GM21786 (cell line): ENCODE measurements around the gene LDLRAD4.
A peak's percentile ranks its signal among the peaks of the same experiment; 100 is the strongest.

Source experiments
- ATAC-seq: cut with Tn5 transposase; IDR thresholded peaks from one replicate; pipeline ENCODE4 v1.9.1; 2021; ENCODE audit not compliant: unreplicated experiment

The LDLRAD4 gene

GRCh38 chr18:13577781-13578180 is 359.2 kb downstream of the LDLRAD4 start:
- ATAC-seq = no peak

DNA sequence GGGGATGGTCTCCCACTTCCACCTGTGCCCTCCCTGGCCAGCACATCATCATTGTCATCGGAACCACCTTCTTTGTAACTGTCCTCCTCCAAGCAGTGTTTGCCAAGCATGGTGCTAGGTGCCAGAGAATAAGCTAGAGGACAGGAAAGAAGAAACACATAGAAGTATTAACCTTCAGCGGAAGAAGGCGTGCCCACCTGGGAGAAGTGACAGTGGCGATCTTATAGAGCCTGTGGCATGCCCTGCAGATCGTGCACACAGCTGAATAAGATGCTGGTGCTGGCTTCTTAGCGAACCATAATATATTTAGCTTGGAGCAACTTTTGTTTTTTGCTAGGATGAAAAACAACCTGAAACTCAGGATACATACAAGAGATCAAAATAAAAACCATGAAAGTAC is 359.8 kb downstream of the LDLRAD4 start:
- no peak for ATAC-seq

- no peak for ATAC-seq
Observed at GRCh38 chr18:13579874-13580273, 361.3 kb downstream of the LDLRAD4 start.

GRCh38 chr18:13580351-13580750 is 361.8 kb downstream of the LDLRAD4 start:
- no peak for ATAC-seq

DNA sequence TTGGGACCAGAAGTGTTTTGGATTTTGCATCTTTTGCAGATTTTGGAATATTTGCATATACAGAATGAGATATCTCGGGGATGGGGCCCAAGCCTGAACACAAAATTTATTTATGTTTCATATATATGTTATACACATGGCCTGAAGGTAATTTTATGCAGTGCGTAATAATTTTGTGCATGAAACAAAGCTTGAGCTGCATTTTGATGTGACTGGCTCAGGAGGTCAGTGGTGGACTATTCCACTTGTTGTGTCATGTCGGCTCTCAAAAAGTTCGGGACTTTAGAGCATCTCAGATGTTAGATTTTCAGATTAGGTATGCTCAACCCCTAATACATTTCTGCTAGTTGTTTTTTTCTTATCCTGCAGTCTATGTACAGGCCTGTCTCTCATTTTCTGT is 362.4 kb downstream of the LDLRAD4 start:
- no peak for ATAC-seq

GRCh38 chr18:13581496-13582177 is 363.1 kb downstream of the LDLRAD4 start:
- no peak for ATAC-seq

DNA sequence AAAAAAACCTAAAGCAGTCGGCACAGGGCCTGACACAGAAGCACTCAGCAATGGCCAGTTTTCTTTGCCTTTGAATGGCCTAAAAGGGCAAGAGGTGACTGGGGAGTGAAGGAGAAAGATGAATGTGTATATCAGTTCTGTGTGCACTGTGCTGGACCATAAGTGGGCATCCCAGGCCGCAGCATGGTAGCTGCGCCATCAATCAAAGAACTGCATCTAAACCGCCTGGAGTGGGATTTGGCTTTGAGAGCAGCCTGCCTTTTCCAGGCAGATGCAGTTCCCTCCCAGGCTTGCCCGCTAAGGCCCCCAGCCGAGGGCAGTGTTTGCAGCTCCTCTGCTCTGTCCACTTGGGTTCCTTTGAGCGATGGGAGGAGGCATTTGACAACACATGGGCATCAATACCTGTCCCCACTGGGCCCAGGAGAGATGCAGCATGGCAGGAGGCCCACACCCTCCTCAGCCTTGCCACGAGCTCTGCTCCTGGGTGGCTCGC is 363.7 kb downstream of the LDLRAD4 start:
- ATAC-seq = no peak

DNA sequence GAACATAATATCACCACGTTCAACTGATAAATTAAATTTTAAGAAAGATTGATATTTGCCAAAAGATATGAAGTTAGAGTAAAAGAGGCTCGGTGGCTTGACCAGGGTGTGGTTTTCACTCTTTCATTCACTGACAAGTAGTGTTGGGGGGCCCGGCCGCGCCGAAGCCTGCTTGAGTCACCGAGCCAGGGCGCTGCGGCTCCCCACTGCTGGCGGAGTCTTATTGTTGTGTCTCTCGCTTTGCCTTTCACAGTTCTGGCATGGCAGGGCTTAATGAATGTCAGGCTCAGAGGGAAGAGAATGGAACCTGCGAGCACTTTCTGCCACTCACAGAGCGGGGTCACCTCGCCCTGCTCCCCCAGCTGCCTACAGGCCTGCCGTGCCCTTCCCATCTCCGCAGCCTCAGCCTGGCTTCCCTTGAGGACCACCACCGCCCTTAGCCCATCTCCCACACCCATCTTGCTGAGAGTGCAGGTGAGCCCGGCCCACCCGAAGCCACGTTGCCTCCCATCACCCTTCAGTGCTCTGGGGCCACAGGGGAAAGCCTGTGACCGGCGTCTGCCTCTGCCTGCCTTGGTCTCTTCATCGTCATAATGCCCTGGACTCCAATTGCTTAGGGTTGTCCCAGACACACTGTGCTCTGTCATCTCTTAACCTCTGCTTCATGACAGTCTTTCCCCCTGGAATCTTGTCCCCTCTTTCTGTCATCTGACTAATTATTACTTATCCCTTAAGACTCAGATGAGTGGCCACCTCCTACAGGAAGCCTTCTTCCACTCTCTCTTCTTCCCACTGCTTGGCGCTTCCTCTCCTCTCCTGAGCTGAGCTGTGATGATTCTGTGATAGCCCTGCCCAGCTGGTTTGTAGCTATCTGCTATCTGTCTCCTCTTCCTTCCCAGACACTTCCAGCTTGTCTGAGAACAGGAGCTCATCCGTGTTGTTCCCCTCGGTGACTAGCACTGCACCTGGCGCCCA is 365.3 kb downstream of the LDLRAD4 start:
- no peak for ATAC-seq

GRCh38 chr18:13584825-13585224 is 366.3 kb downstream of the LDLRAD4 start:
- no peak for ATAC-seq

GRCh38 chr18:13585379-13586153 is 367.0 kb downstream of the LDLRAD4 start:
- peak; percentile 37 for ATAC-seq

DNA sequence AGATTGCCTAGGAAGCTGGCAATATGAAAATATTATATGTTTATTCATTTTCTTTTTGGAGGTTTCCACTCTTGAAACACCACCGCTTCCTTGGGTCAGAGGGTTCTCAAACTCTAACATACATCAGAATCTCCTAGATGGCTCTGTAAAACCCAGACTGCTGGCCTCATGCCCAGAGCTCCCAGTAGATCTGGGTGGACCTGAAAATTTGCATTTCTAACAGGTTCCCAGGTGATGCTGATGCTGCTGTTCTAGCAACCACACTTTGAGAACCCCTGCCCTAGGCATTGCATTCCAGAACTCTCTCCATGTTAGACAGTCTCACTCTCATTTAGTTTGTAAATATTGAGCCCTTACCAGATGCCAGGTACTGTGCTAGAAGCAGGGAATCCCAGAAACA is 368.4 kb downstream of the LDLRAD4 start:
- no peak for ATAC-seq

GRCh38 chr18:13587477-13587876 is 368.9 kb downstream of the LDLRAD4 start:
- no peak for ATAC-seq

DNA sequence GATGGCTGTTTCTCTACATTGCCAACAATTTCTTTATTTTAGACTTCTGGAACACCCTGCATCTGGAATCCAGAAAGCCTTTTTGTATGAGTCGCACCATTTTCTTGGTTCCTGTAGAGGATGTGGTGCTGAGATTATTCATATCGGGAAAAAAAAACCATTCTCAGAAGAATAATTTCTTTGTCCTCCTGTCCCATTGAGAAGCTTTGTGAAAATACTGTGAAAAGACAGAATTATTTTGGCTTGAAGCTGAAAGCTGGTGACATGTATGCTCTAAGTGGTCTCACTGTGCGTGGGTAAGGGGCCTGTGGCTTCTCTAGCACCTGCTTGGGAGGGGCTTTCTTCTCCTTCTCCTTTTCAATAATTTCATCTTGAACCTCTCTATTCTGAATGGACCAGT is 369.4 kb downstream of the LDLRAD4 start:
- ATAC-seq = no peak

GRCh38 chr18:13589316-13589715 is 370.8 kb downstream of the LDLRAD4 start:
- no peak for ATAC-seq

GRCh38 chr18:13589943-13590342 is 371.4 kb downstream of the LDLRAD4 start:
- ATAC-seq = no peak

GRCh38 chr18:13592246-13592645 is 373.7 kb downstream of the LDLRAD4 start:
- no peak for ATAC-seq

DNA sequence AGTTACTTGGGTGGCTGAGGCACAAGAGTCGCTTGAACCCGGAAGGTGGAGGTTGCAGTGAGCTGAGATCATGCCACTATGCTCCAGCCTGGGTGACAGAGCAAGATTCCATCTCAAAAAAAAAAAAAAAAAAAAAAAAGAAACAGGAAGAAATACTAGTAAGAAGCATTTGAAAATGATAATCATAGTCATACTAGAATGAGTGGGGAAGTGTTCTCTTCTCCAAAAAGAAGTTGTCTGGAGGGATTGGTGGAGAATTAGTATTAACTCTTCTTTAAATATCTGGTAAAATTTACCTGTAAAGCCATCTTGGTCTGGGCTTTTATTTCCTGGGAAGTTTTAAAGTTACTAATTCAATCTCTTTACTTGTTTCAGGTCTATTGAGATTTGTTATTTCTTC is 376.0 kb downstream of the LDLRAD4 start:
- ATAC-seq = no peak

DNA sequence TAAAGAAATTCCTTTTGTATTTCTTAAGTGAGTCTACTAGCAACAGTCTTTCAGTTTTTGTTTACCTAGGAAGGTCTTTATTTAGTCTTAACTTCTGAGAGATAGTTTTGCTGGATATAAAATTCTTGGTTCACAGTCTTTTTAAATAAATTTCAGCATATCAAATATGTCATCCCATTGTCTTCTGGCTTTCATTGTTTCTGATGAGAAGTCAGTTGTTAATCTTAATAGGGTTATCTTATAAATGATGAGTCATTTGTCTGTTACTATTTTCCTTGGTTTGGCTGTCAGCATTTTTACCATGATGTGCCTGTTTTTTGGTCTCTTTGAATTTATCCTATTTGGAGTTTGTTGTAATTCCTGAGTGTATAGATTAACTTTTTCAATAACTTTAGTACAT is 378.5 kb downstream of the LDLRAD4 start:
- no peak for ATAC-seq

DNA sequence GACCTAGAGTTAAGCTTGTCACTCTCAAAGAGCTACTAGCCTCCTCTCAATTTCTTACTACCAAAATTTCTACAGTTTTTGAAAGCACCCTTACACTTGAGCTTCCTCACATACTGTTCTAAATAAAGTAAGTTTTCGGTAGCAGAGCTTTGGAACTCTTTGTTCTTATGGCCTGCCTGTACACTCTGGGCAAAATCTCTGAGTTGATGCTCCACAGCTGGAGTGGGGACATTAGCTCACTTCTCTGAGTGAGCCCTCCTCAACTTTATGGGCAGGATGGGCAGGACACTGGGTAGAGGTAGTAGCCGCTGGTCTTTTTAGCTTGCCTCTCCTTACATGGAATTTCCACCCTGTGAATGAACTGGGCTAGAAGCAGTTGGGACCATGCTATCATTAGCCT is 380.0 kb downstream of the LDLRAD4 start:
- no peak for ATAC-seq

GRCh38 chr18:13599031-13599430 is 380.5 kb downstream of the LDLRAD4 start:
- no peak for ATAC-seq

- no peak for ATAC-seq
Observed at GRCh38 chr18:13603304-13604019, 384.9 kb downstream of the LDLRAD4 start.
